K562 (cell line): ENCODE measurements around the gene DBP. TPM values are rescaled to one million over a fixed set of nuclear protein-coding genes. Genes with fewer than 3 reads are reported as not detected.

Source experiments
- ARID1B ChIP-seq: fragments of 450-650 bp; IDR thresholded peaks from 2 replicates; pipeline ENCODE4 v1.6.1; 2016; ENCODE audit warnings: antibody characterized with exemption, mild to moderate bottlenecking, inconsistent platforms
- BCL6 ChIP-seq: fragments of 250-450 bp; sonication (Bioruptor Pico); IDR thresholded peaks from 2 replicates; pipeline ENCODE4 v1.4.0; 2020
- BRD4 ChIP-seq: fragments of 200-600 bp; sonication (generic); IDR thresholded peaks from 2 replicates; pipeline ENCODE4 v1.6.1; 2017; ENCODE audit warnings: inconsistent platforms
- CAMTA2 ChIP-seq: fragments of 250-450 bp; sonication (Bioruptor Pico); conservative IDR thresholded peaks from 2 replicates; pipeline ENCODE4 v1.5.1; 2022
- DIDO1 ChIP-seq: fragments of 450-650 bp; IDR thresholded peaks from 2 replicates; pipeline ENCODE4 v1.6.1; 2016; ENCODE audit warnings: low read depth, missing biosample characterization, missing genetic modification characterization
- HDGF ChIP-seq: fragments of 450-650 bp; IDR thresholded peaks from 2 replicates; pipeline ENCODE4 v1.6.1; 2016
- ZNF354B ChIP-seq: fragments of 250-450 bp; sonication (Bioruptor Pico); IDR thresholded peaks from 2 replicates; pipeline ENCODE4 v1.4.0; 2020
- ZNF655 ChIP-seq: fragments of 250-450 bp; sonication (Bioruptor Pico); IDR thresholded peaks from 2 replicates; pipeline ENCODE4 v1.5.0; 2021
- ZNF79 ChIP-seq: fragments of 250-450 bp; sonication (Bioruptor Pico); IDR thresholded peaks from 2 replicates; pipeline ENCODE4 v1.4.0; 2020; ENCODE audit warnings: low read depth, mild to moderate bottlenecking, moderate library complexity
- polyA plus RNA-seq, 8 experiments: library from polyadenylated mRNA; depleted of rRNA in 4 of 8; stranded (reverse) in 5 of 8; unstranded in 3 of 8; fragments of >200 nt; fragmentation: Nextera tagmentation in 2 of 8; fragmentation: Illumina TruSeq in 1 of 8; extraction: Ambion mirVana in 2 of 8; extraction: Trizol in 1 of 8; gene quantifications; 2 replicates each; pipeline versions ENCODE4 v1.2.1 to v1.2.3, GENCODE V29; 2011 to 2014; ENCODE audit warnings: inconsistent platforms in 1 of 8, missing spikeins in 1 of 8
- total RNA-seq, 7 experiments: library from RNA; depleted of rRNA in 6 of 7; stranded (reverse); fragments of >200 nt in 6 of 7; fragmentation: Illumina TruSeq in 2 of 7; extraction: Trizol in 2 of 7; gene quantifications; 2 replicates each; pipeline versions ENCODE4 v1.2.1 to v1.2.3, GENCODE V29; 2011 to 2021; ENCODE audit warnings: low replicate concordance in 1 of 7
- TF ChIP-seq, protein P1 (sequence below), 2 experiments: fragments of 450-650 bp in 1 of 2; sonication (generic) in 1 of 2; formaldehyde crosslinking in 1 of 2; IDR thresholded peaks; 2 replicates each; pipeline versions ENCODE4 v1.7.1 to v1.9.0; 2016 to 2022; ENCODE audit warnings: inconsistent platforms in 1 of 2, mild to moderate bottlenecking in 1 of 2, missing genetic modification reagents in 1 of 2
- TF ChIP-seq, protein P2 (sequence below): sonication (generic); formaldehyde crosslinking; IDR thresholded peaks from 2 replicates; pipeline ENCODE4 v1.8.0; 2022; ENCODE audit warnings: mild to moderate bottlenecking, missing genetic modification reagents

The DBP gene
- total and polyA plus RNA-seq, 9 of the 15 experiments (the other 6 are each of a cell fraction or from before 2014, with no cell fraction given), result 0.25 to 5.5 (median 1.8) TPM

- TF ChIP-seq, protein P1, sequence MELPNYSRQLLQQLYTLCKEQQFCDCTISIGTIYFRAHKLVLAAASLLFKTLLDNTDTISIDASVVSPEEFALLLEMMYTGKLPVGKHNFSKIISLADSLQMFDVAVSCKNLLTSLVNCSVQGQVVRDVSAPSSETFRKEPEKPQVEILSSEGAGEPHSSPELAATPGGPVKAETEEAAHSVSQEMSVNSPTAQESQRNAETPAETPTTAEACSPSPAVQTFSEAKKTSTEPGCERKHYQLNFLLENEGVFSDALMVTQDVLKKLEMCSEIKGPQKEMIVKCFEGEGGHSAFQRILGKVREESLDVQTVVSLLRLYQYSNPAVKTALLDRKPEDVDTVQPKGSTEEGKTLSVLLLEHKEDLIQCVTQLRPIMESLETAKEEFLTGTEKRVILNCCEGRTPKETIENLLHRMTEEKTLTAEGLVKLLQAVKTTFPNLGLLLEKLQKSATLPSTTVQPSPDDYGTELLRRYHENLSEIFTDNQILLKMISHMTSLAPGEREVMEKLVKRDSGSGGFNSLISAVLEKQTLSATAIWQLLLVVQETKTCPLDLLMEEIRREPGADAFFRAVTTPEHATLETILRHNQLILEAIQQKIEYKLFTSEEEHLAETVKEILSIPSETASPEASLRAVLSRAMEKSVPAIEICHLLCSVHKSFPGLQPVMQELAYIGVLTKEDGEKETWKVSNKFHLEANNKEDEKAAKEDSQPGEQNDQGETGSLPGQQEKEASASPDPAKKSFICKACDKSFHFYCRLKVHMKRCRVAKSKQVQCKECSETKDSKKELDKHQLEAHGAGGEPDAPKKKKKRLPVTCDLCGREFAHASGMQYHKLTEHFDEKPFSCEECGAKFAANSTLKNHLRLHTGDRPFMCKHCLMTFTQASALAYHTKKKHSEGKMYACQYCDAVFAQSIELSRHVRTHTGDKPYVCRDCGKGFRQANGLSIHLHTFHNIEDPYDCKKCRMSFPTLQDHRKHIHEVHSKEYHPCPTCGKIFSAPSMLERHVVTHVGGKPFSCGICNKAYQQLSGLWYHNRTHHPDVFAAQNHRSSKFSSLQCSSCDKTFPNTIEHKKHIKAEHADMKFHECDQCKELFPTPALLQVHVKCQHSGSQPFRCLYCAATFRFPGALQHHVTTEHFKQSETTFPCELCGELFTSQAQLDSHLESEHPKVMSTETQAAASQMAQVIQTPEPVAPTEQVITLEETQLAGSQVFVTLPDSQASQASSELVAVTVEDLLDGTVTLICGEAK (IDR thresholded peaks at IDR 0.05), result no peak
- TF ChIP-seq, protein P1 (CRISPR knock-in tag; IDR thresholded peaks at IDR 0.05), result no peak
- TF ChIP-seq BCL6 (CRISPR knock-in tag) (no peak), ARID1B (no peak; the same call in 1 of the 2 replicates), BRD4 (no peak), ZNF655 (CRISPR knock-in tag) (no peak), ZNF79 (CRISPR knock-in tag) (no peak), ZNF354B (no peak), HDGF (no peak; the same call in 1 of the 2 replicates), CAMTA2 (CRISPR knock-in tag) (no peak), DIDO1 (tag) (no peak)
- TF ChIP-seq, protein P2, sequence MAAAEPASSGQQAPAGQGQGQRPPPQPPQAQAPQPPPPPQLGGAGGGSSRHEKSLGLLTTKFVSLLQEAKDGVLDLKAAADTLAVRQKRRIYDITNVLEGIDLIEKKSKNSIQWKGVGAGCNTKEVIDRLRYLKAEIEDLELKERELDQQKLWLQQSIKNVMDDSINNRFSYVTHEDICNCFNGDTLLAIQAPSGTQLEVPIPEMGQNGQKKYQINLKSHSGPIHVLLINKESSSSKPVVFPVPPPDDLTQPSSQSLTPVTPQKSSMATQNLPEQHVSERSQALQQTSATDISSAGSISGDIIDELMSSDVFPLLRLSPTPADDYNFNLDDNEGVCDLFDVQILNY (CRISPR knock-in tag), result no peak
These were observed 17.2 kb downstream of the DBP start (continued) for GRCh38 chr19:48619692-48620585.
